A673 (cell line): Measurements from ENCODE around the gene ST7. TPM values are rescaled to one million over a fixed set of nuclear protein-coding genes. Genes with fewer than 3 reads are reported as not detected.

Experiments used
- BruUV-seq: library from RNA; stranded (reverse); fragments of 400-500 nt; replicated peaks from 2 replicates; lab custom pipeline; 2021; lab: Mats Ljungman, UMichigan
- CTCF ChIA-PET: fragments of 300-600 bp; sonication (Branson Sonifier 250); formaldehyde crosslinking; loops from one replicate; lab custom pipeline; 2022; ENCODE audit warnings: antibody characterized with exemption; lab: Charles Lee
- POLR2A ChIA-PET: fragments of 300-600 bp; sonication (Branson Sonifier 250); formaldehyde crosslinking; loops from one replicate; lab custom pipeline; 2022; ENCODE audit warnings: antibody characterized with exemption; ENCODE audit not compliant: low non-redundant PET; lab: Charles Lee
- DNase-seq: peaks from one replicate; pipeline ENCODE4 v3.0.0-alpha.2; 2015; ENCODE audit warnings: low spot score
- H3K27ac ChIP-seq: fragments of 200-600 bp; sonication (generic); 2 replicates; pipeline ENCODE4 v1.5.1; 2016; ENCODE audit warnings: mixed run types, low read depth, mild to moderate bottlenecking, mixed read lengths, antibody characterized with exemption, low read length; ENCODE audit not compliant: poor library complexity, severe bottlenecking
- H3K27me3 ChIP-seq: fragments of 200-600 bp; sonication (generic); replicated peaks from 2 replicates; pipeline ENCODE4 v1.6.1; 2017; ENCODE audit warnings: mixed run types, low read depth, mild to moderate bottlenecking, mixed read lengths, antibody characterized with exemption, low read length; ENCODE audit not compliant: insufficient read depth, poor library complexity
- H3K36me3 ChIP-seq: fragments of 200-600 bp; sonication (generic); 2 replicates; pipeline ENCODE4 v1.6.1; 2016; ENCODE audit warnings: mixed run types, mild to moderate bottlenecking, mixed read lengths, antibody characterized with exemption, low read length; ENCODE audit not compliant: insufficient read depth, poor library complexity, severe bottlenecking
- H3K4me1 ChIP-seq: fragments of 200-600 bp; sonication (generic); 2 replicates; pipeline ENCODE4 v1.6.1; 2017; ENCODE audit warnings: mixed run types, mild to moderate bottlenecking, mixed read lengths, antibody characterized with exemption, low read length; ENCODE audit not compliant: insufficient read depth, poor library complexity, severe bottlenecking
- H3K4me3 ChIP-seq: fragments of 200-600 bp; sonication (generic); 2 replicates; pipeline ENCODE4 v1.5.1; 2016; ENCODE audit warnings: low read depth, mixed run types, mild to moderate bottlenecking, mixed read lengths, low read length; ENCODE audit not compliant: poor library complexity, severe bottlenecking
- H3K9me3 ChIP-seq: fragments of 200-600 bp; sonication (generic); 2 replicates; pipeline ENCODE4 v1.6.1; 2016; ENCODE audit warnings: mixed run types, low read depth, mild to moderate bottlenecking, mixed read lengths, antibody characterized with exemption, low read length; ENCODE audit not compliant: poor library complexity, severe bottlenecking
- CTCF ChIP-seq: fragments of 300-800, 200-600 bp; sonication (generic); conservative IDR thresholded peaks from 2 replicates; pipeline ENCODE4 v1.5.1; 2017; ENCODE audit warnings: low read depth, mild to moderate bottlenecking, antibody characterized with exemption, low read length, moderate library complexity, mixed read lengths
- EZH2 ChIP-seq: fragments of 200-600 bp; sonication (generic); IDR thresholded peaks from 2 replicates; pipeline ENCODE4 v1.6.1; 2017; ENCODE audit warnings: borderline replicate concordance, low read depth, mild to moderate bottlenecking, mixed read lengths, antibody characterized with exemption, low read length; ENCODE audit not compliant: poor library complexity, severe bottlenecking
- intact Hi-C: fragments of 100-400 bp; cut with micrococcal nuclease; formaldehyde crosslinking; loops from one replicate; pipeline ENCODE4 v1.10.0; 2022; ENCODE audit not compliant: unreplicated experiment
- total RNA-seq: library from RNA; stranded (reverse); gene quantifications from 2 replicates; pipeline ENCODE4 v1.2.3, GENCODE V29; 2021

ST7 gene
- total RNA-seq, 1 experiment from 2014 or later, result 24.3 TPM

GRCh38 chr7:117053432-117053831, 100.1 kb downstream of the ST7 start:
- no peak overlapping the region for H3K27ac ChIP-seq
- no TSS peak for BruUV-seq
- CTCF ChIA-PET, result no interaction called here
- no peaks in the 10 kb centered on the region for H3K36me3 ChIP-seq
- H3K27me3 ChIP-seq, result no peaks in the 10 kb centered on the region
- H3K4me1 ChIP-seq, result peaks cover 11% of the 10 kb centered on the region
- no peak overlapping the region for H3K4me3 ChIP-seq
- DNase-seq, result peak; percentile 78
- TF ChIP-seq EZH2 (no peak), CTCF (no peak)
- intact Hi-C loops, result no loop called here
- no peaks in the 10 kb centered on the region for H3K9me3 ChIP-seq
- POLR2A ChIA-PET, result no interaction called here

GRCh38 chr7:117061751-117062150, 108.5 kb downstream of the ST7 start:
- CTCF ChIA-PET, result no interaction called here
- no peak for TF ChIP-seq CTCF
- TF ChIP-seq EZH2, result no peak
- intact Hi-C loops, result no loop called here

GRCh38 chr7:117062300-117062699, 109.0 kb downstream of the ST7 start:
- H3K36me3 ChIP-seq, result no peaks in the 10 kb centered on the region
- H3K27ac ChIP-seq, result no peak overlapping the region
- ChIA-PET CTCF (no interaction called here), POLR2A (interaction anchor here (0.5 kb wide), 1 partner anchor 30 kb away, joined by 16 read pairs; no protein-coding TSS in a partner anchor)
- no TSS peak for BruUV-seq
- H3K4me3 ChIP-seq, result no peak overlapping the region
- intact Hi-C loops, result no loop called here
- TF ChIP-seq CTCF, result no peak
- no peak for TF ChIP-seq EZH2
- H3K27me3 ChIP-seq, result no peaks in the 10 kb centered on the region
- H3K9me3 ChIP-seq, result no peaks in the 10 kb centered on the region
- peaks cover 7% of the 10 kb centered on the region for H3K4me1 ChIP-seq
- no peak for DNase-seq

More at GRCh38 chr7:117061751-117062150, 108.5 kb downstream of the ST7 start:
- Histone ChIP-seq H3K4me1 (peaks cover 1% of the 10 kb centered on the region), H3K36me3 (no peaks in the 10 kb centered on the region), H3K27ac (no peak overlapping the region), H3K9me3 (no peaks in the 10 kb centered on the region), H3K27me3 (no peaks in the 10 kb centered on the region), H3K4me3 (no peak overlapping the region)
- no TSS peak for BruUV-seq
- POLR2A ChIA-PET, result interaction anchor here (0.5 to 0.6 kb wide), 2 partner anchors 15 to 31 kb away, joined by 3 to 16 read pairs; no protein-coding TSS in a partner anchor
- DNase-seq, result no peak
